NK-92 (cell line): ENCODE data around the gene ATRNL1.
"Not testable (repeated sequence)": the region's sequence is repeated elsewhere in the genome, so short reads cannot be mapped to it uniquely, and the experiment has no call there.

ENCODE experiments used
- DNase-seq: peaks from one replicate; lab custom pipeline; 2025; ENCODE audit not compliant: unreplicated experiment; lab: John Stamatoyannopoulos, UW

Gene ATRNL1

GRCh38 chr10:115214829-115215228 lies 121.7 kb downstream of the ATRNL1 start:
- DNase-seq: no peak

- DNase-seq: no peak
These were observed 126.0 kb downstream of the ATRNL1 start for GRCh38 chr10:115219203-115219602.

- DNase-seq: no peak
These were observed 128.9 kb downstream of the ATRNL1 start for GRCh38 chr10:115222039-115222438.

GRCh38 chr10:115239761-115240160 lies 146.6 kb downstream of the ATRNL1 start:
- DNase-seq: no peak

- DNase-seq: no peak
These were observed 157.6 kb downstream of the ATRNL1 start for GRCh38 chr10:115250784-115251183.

- DNase-seq: not testable (repeated sequence)
These were observed 160.6 kb downstream of the ATRNL1 start for GRCh38 chr10:115253765-115254164.

GRCh38 chr10:115272482-115272881 lies 179.3 kb downstream of the ATRNL1 start:
- DNase-seq: no peak

GRCh38 chr10:115278294-115278693 lies 185.1 kb downstream of the ATRNL1 start:
- no peak for DNase-seq

- DNase-seq: no peak
These were observed 202.1 kb downstream of the ATRNL1 start for GRCh38 chr10:115295213-115295805.

- DNase-seq: no peak
These were observed 206.9 kb downstream of the ATRNL1 start for GRCh38 chr10:115300080-115300479.

- not testable (repeated sequence) for DNase-seq
These were observed 226.5 kb downstream of the ATRNL1 start for GRCh38 chr10:115319669-115320068.

GRCh38 chr10:115321360-115321759 lies 228.2 kb downstream of the ATRNL1 start:
- DNase-seq: no peak

- DNase-seq: no peak
These were observed 235.2 kb downstream of the ATRNL1 start for GRCh38 chr10:115328331-115328730.

GRCh38 chr10:115335366-115335765 lies 242.2 kb downstream of the ATRNL1 start:
- no peak for DNase-seq

- DNase-seq: no peak
These were observed 262.1 kb downstream of the ATRNL1 start for GRCh38 chr10:115355162-115355760.

GRCh38 chr10:115367920-115368319 lies 274.8 kb downstream of the ATRNL1 start:
- DNase-seq: not testable (repeated sequence)

GRCh38 chr10:115379064-115379463 lies 285.9 kb downstream of the ATRNL1 start:
- DNase-seq: no peak

- DNase-seq: no peak
These were observed 291.5 kb downstream of the ATRNL1 start for GRCh38 chr10:115384665-115385064.

GRCh38 chr10:115390607-115391006 lies 297.4 kb downstream of the ATRNL1 start:
- DNase-seq: no peak

GRCh38 chr10:115398026-115398425 lies 304.9 kb downstream of the ATRNL1 start:
- no peak for DNase-seq

GRCh38 chr10:115402699-115403098 lies 309.5 kb downstream of the ATRNL1 start:
- DNase-seq: no peak

- not testable (repeated sequence) for DNase-seq
These were observed 312.7 kb downstream of the ATRNL1 start for GRCh38 chr10:115405838-115406237.

- no peak for DNase-seq
These were observed 316.2 kb downstream of the ATRNL1 start for GRCh38 chr10:115409347-115409746.
